ENCODE results near the gene PLRG1.
"Not testable (repeated sequence)": the region's sequence is repeated elsewhere in the genome, so short reads cannot be mapped to it uniquely, and the experiment has no call there.

Gene PLRG1

DNA sequence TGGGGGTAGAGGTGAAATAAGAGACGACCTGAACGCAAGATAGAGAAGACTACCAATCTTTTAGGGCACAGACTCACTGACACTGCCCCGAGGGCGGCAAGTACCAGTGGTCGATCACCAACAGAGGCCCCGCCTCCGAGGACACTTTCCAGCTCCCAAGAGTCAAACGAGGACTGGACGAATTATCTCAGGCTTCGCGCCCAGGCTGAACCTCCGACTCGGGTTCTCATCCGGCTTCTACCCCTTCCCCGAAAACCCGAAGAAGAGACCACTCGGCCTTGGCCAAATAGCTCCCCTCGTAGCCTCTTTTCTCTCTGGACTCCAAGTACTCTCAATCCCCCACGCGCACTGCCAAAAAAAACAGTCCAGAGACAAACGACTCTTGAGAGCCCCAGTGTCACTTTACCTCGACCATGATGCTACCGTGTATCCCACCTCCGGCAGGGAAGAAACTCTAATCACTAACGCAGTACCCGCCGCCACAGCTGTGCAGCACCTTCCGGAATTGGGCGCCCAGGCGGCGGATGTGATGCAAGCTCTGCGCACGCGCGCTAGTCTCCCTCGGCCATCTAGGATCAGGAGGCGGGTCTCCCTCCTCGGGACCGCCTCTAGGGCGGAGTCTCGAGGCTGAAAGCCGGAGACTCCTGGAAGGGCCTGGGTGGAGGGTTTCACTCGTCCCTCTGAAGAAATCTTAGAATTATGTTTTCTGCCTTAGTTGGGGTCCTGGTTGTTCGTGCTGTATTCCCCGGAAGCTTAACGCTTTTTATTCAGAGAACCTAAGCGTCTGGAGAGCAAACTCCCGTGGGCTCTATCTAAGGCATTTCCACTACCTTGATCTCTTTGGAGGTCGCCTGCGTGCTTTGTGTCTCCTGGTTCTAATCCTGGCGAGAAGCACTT, at the start of gene PLRG1:
TSS of gene PLRG1 (minus strand) at position 507 of the 897 bp plus-strand sequence. CDS start at position 415, 92 bp downstream.
- peak; percentile 97 for DNase-seq

DNA sequence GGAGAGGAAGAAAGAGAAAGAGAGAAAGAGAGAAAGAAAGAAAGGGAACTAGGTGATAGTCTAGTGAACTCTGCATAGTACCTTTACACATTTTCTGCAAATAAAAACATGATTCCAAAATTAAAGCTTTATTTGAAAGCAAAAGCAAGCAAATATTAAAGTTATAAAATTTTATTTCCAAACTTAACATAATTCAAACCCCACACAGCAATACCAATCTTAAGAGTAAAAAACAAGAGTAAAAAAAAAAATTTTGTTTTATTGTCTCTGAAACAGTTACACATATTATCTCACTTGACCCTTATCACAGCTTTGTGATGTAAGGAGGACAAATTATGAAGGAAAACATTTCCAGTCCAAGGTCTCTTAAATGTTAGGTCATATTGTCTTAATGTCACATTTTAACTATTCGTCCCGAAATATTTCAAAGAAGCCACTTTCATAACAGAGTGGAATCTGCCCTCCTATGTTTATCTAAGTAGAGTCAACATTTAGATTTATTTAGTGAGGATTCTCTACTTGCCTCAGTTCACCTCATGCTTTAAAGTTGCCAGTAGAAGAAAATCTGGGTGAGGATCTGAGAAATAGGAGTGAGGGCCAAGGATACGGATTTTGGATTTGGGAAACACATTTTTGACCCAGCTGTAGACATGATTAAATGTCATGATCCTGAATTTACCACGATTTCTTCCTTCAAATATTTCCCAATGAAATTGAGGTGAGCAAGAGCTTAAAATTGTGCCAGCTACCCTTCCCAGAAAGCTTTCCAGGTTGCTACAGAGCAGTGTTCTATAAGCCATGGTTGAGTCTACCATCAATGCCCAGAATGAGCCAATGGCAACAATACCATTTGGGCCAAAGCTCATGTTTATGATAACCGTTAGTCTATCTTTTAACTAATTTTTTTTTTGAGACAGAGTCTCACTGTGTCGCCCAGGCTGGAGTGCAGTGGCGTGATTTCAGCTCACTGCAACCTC, 47.9 kb upstream of the PLRG1 start:
- no peak for DNase-seq

GRCh38 chr4:154597281-154597680, 47.1 kb upstream of the PLRG1 start:
- DNase-seq = not testable (repeated sequence)

- no peak for DNase-seq
Measured at GRCh38 chr4:154595807-154596206, 45.6 kb upstream of the PLRG1 start.

GRCh38 chr4:154594343-154594742, 44.1 kb upstream of the PLRG1 start:
- not testable (repeated sequence) for DNase-seq

- no peak for DNase-seq
Measured at GRCh38 chr4:154593868-154594267, 43.7 kb upstream of the PLRG1 start.

GRCh38 chr4:154591890-154592289, 41.7 kb upstream of the PLRG1 start:
- DNase-seq = no peak

GRCh38 chr4:154590329-154591006, 40.3 kb upstream of the PLRG1 start, which contains the start of gene FGA:
Gene FGA, minus strand, starts transcription at chr4:154590742. Its CDS starts 55 bp downstream, at chr4:154590687.
- no peak for DNase-seq

DNA sequence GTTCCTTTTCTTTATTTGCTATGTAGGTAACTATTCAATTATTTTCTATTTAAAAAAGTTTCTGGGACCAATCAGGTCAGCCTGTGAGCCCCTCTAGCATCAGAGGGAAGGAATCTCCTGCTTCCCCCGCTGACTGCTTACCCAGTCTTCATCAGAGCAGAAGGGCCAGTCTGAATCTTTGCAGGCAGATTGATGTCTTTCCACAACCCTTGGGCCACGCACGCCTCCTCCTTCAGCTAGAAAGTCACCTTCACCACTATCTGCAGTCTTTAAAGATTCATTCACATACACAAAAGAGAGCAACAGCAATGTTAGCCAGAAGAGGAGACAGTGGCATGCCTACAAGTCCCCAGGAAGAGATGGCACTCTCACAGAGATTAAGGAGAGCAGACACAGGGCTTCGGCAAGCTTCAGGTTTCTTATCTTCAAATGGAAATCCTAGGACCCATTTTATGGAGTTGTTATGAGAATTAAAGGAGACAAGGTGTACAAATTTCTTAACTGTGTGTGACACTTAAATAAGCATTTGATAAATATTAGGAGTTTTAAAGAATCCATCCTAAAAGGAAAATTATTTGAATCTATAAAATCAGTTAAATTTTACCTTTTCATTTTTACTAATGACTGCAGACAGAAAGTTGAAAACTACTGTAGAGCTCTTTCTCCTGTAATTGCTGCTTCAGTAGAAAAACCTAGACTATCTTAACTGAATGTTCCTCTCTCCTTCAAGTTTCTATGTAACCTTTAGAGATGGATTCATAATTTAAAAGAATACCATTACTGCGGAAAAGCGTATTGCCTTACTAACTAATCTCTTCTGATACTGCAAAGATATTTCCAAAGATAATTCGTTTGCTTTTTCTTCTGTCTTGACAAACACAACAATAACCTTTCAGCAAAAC, 39.3 kb upstream of the PLRG1 start:
- DNase-seq = no peak

DNA sequence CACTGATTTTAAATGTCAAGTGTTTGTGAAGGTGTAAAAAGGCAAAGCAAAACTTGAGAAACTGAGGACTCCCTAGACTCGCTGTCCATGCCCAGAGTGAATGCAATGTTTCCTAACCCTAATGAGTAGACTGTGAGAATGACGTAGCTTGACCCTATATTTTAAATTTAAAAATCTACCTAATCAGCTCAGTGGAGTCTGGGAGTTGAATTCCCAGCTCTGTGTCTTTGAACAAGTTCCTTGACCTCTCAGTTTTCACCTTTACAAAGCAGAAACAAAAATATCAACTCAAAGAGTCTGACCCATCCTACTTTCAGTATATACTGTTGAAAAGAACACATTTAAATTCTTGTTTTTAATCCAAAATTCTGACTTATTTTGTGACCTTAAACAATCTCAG, 38.0 kb upstream of the PLRG1 start:
- DNase-seq = no peak

- no peak for DNase-seq
Measured at GRCh38 chr4:154586296-154587033, 36.3 kb upstream of the PLRG1 start.

- no peak for DNase-seq
Measured at GRCh38 chr4:154585369-154586018, 35.3 kb upstream of the PLRG1 start.

GRCh38 chr4:154584259-154584658, 34.1 kb upstream of the PLRG1 start:
- no peak for DNase-seq

DNA sequence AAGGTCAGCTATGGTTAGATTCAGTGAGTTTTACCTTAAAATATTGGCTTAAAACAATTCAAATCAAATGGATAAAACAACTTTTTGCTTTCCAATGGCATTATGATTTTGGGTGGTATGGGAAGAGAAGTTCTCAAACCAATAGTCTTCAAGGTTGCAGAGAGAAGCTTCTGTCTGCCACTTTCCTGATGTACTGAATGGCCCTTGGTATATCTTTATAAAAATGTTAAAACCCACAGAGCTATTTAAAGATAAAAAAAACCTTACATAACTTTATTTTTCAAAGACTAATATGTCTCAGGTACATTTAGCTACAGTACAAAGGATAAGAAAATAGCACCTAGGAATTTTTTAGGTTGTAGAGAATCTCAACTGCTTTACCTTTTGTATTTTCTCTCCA, 33.5 kb upstream of the PLRG1 start:
- no peak for DNase-seq

- DNase-seq = no peak
Measured at GRCh38 chr4:154583230-154583629, 33.0 kb upstream of the PLRG1 start.

DNA sequence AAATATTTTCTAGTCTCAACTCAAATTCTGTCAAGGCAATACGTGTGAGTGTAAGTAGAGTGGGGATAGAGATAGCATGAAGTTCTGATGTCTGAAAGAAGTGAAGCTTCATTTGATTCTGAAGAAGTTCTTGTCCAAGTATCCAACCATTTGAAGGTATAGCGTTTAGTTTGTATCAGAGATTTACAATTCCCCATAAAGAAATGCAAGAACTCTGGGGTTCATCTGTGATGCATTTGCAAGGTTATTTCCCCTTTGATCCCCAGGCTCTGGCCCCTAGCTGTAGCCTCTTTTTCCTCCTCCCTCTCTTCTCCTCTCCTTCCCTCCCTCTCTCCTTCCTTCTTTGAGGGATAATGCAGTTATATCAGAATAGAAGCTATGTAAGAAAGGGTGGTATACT, 32.5 kb upstream of the PLRG1 start:
- DNase-seq = no peak

- no peak for DNase-seq
Measured at GRCh38 chr4:154579927-154580326, 29.7 kb upstream of the PLRG1 start.

- no peak for DNase-seq
Measured at GRCh38 chr4:154578919-154579318, 28.7 kb upstream of the PLRG1 start.

GRCh38 chr4:154577324-154577723, 27.1 kb upstream of the PLRG1 start:
- no peak for DNase-seq

GRCh38 chr4:154574311-154574710, 24.1 kb upstream of the PLRG1 start:
- no peak for DNase-seq

All from right hindlimb (tissue), 1 donor.